Measurements from ENCODE around the gene GSK3B. TPM values are rescaled to one million over a fixed set of nuclear protein-coding genes. Genes with fewer than 3 reads are reported as not detected.

GSK3B gene
- total and polyA plus RNA-seq, 2 donors (not counting 3 experiments of a cell fraction or from before 2014, with no cell fraction given), result 22.1 to 50.1 TPM

DNA sequence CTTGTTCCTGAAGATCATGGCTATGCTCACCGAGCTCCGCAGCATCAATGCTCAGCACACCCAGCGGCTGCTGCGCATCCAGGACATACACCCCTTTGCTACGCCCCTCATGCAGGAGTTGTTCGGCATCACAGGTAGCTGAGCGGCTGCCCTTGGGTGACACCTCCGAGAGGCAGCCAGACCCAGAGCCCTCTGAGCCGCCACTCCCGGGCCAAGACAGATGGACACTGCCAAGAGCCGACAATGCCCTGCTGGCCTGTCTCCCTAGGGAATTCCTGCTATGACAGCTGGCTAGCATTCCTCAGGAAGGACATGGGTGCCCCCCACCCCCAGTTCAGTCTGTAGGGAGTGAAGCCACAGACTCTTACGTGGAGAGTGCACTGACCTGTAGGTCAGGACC, 277.2 kb downstream of the GSK3B start:
- no peak overlapping the region for H3K4me3 ChIP-seq (replicated peaks in 1 of 3; ENCODE audit: insufficient read depth in 1 of 3, low read depth in 1 of 3, low read length in 3 of 3)
- FAIRE-seq, result no peak
- dilution Hi-C loops (cut with MboI; ENCODE audit: extremely low pct_ligation_motif_present, low sequenced_read_pairs), result no loop called here
- H2AFZ ChIP-seq (ENCODE audit: low read depth, low read length), result no peak overlapping the region
- H3K27ac ChIP-seq (ENCODE audit: insufficient read depth, low read depth, low read length), result no peak overlapping the region
- TF ChIP-seq MAX (IDR thresholded peaks at IDR 0.05; ENCODE audit: insufficient read depth, insufficient read length), result no peak
- TF ChIP-seq MYC (IDR thresholded peaks at IDR 0.05; ENCODE audit: low read depth, low read length), result no peak
- no peak for TF ChIP-seq GATA2 (IDR thresholded peaks at IDR 0.05; ENCODE audit: insufficient read depth, insufficient read length, low read depth, low read length)
- TF ChIP-seq POLR2A (IDR thresholded peaks at IDR 0.05; ENCODE audit: low read depth, low read length), result no peak
- no peak for TF ChIP-seq EZH2 (IDR thresholded peaks at IDR 0.05; ENCODE audit: borderline replicate concordance, low read depth, low read length, severe bottlenecking)
- TF ChIP-seq POLR2AphosphoS5 (IDR thresholded peaks at IDR 0.05; ENCODE audit: insufficient read depth, low read depth, low read length), result no peak
- TF ChIP-seq CTCF (IDR thresholded peaks at IDR 0.05; ENCODE audit: extremely low read depth in 1 of 2, insufficient read depth in 1 of 2, low read depth in 1 of 2, low read length in 2 of 2), result no peak
- TF ChIP-seq FOS (IDR thresholded peaks at IDR 0.05; ENCODE audit: borderline replicate concordance, insufficient read depth, low read length), result no peak
- TF ChIP-seq JUN (IDR thresholded peaks at IDR 0.05; ENCODE audit: borderline replicate concordance, insufficient read depth, insufficient read length, low read depth), result no peak
- H3K36me3 ChIP-seq (ENCODE audit: control insufficient read depth in 2 of 2, extremely low read depth in 1 of 2, insufficient read depth in 2 of 2, low read length in 2 of 2), result no peaks in the 10 kb centered on the region
- H3K27me3 ChIP-seq (ENCODE audit: control insufficient read depth in 2 of 2, insufficient read depth in 2 of 2, low read length in 2 of 2), result no peaks in the 10 kb centered on the region
- no peaks in the 10 kb centered on the region for H3K4me1 ChIP-seq (ENCODE audit: control insufficient read depth, extremely low read depth, insufficient read depth, low read length)
- no peak for DNase-seq (ENCODE audit: low read depth, low spot score)
- H3K79me2 ChIP-seq (ENCODE audit: control insufficient read depth, insufficient read depth, low read length), result no peaks in the 10 kb centered on the region
- no peaks in the 10 kb centered on the region for H4K20me1 ChIP-seq (replicated peaks; ENCODE audit: control insufficient read depth, extremely low read depth, insufficient read depth, low read length)
- ChIA-PET POLR2A (no interaction called here), CTCF (interaction anchor here (1.0 kb wide), 1 partner anchor 11 kb away, joined by 3 read pairs; no protein-coding TSS in a partner anchor)
- H3K9me1 ChIP-seq (replicated peaks; ENCODE audit: control insufficient read depth, extremely low read depth, insufficient read depth, low read length), result no peaks in the 10 kb centered on the region
- intact Hi-C loops (cut with micrococcal nuclease), result no loop called here
- H3K9ac ChIP-seq (replicated peaks; ENCODE audit: extremely low read depth, insufficient read depth, low read length), result no peak overlapping the region
- H3K4me2 ChIP-seq (ENCODE audit: insufficient read depth, low read length), result no peak overlapping the region
- H3K9me3 ChIP-seq (replicated peaks; ENCODE audit: control insufficient read depth, insufficient read depth, low read length), result no peaks in the 10 kb centered on the region
- BruUV-seq (replicated peaks), result no TSS peak
